ENCODE measurements around the gene CFAP54.

GRCh38 chr12:96901175-96901574, 411.8 kb downstream of the CFAP54 start:
- TF ChIP-seq CTCF (conservative IDR thresholded peaks at IDR 0.05 in 1 of 2, IDR thresholded peaks at IDR 0.05 in 1 of 2; ENCODE audit: low read depth in 1 of 2, low read length in 2 of 2) (no peak), EZH2 (IDR thresholded peaks at IDR 0.05; ENCODE audit: low read length, missing control alignments) (no peak)

Measured in fibroblast of lung (primary cell).